EH (cell line): ENCODE measurements around the gene RELB.
"Not testable (repeated sequence)": the region's sequence is repeated elsewhere in the genome, so short reads cannot be mapped to it uniquely, and the experiment has no call there.

Experiments used
- DNase-seq: peaks from one replicate; pipeline ENCODE4 v3.0.0-alpha.2; 2015; ENCODE audit warnings: low read depth

RELB gene

DNA sequence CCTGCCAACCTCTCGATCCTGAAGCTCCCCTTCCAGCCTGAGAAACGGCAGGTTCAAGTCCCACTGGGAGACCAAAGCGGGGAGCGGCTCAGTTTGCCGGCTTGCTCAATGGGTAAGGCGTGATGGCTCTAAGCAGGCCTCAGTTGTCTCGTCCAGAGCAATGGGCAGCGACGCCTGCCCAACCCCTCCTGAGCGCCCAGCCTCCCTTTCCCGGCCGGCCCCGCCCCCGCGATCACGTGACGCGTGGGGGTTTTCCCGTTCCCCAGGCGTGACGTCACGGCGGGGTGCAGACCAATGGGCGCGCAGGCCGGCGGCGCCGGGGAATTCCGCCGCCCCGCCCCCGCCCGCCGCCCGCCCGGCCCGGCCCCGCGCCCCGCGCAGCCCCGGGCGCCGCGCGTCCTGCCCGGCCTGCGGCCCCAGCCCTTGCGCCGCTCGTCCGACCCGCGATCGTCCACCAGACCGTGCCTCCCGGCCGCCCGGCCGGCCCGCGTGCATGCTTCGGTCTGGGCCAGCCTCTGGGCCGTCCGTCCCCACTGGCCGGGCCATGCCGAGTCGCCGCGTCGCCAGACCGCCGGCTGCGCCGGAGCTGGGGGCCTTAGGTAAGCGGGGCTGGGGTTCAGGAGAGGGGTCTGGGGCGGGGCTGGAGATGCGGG lies at the start of gene RELB:
TSS of gene RELB (plus strand) at position 378 of the 653 bp plus-strand sequence. CDS start at position 494, 116 bp downstream.
- DNase-seq: peak; percentile 88

DNA sequence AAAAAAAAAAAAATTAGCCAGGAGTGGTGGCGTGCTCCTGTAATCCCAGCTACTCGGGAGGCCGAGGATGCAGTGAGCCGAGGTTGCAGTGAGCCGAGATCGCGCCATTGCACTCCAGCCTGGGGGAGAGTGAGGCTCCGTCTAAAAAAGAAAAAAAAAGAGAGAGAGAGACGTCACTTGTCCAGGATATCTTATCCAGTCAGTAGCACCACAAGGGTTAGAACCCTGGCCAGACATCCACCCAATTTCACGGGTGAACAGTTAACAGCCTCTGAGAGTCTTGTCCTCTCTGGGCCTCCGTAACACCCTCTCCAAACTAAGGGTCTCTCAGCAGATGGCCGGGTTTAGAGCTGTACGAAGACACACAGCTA lies 47.0 kb upstream of the RELB start:
- no peak for DNase-seq

DNA sequence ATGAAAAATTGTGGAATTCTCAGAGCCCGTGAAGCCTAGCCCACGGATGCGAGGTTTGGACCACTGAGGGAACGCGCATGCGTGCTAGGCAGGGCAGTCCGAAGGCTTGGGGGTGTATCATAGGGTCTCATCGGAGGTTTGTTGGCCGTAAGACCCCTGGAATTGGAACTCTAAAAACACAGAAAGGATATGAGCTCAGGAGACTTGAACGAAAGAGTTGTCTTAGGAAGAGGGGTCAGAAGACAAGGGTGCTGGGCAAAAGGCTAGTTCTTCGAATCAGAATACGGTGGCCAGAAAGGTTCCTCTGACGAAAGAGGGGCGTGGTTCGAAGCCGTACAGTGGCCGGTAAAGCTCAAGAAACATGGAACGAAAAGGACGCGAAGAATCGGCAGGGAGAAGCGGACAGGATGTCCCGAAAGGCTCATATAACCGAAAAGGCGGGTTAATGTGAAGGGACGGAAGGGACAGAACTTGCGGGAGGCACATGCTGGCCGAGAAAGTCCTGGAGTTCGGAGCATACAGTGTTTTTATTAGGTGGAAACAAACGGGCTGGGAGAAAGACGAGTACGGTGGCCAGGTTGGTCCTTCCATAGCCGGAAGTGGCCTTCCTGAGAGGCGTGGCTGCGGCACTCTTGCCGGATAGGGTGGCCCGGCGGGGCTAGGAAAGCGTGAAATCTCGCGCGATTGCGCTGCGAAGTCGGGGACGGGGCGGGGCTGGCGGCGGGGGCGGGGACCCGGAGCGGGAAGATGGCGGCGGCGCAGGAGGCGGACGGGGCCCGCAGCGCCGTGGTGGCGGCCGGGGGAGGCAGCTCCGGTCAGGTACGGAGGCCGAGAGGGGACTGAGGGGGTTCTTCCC lies 46.4 kb upstream of the RELB start, which contains the start of gene CLPTM1:
TSS of gene CLPTM1 (plus strand) at position 732 of the 856 bp plus-strand sequence. CDS start at position 748, 16 bp downstream.
- DNase-seq: peak; percentile 97

- DNase-seq: peak; percentile 10
Measured at GRCh38 chr19:44955505-44956439, 45.5 kb upstream of the RELB start.

GRCh38 chr19:44957526-44957925 lies 43.7 kb upstream of the RELB start:
- DNase-seq: no peak

- no peak for DNase-seq
Measured at GRCh38 chr19:44958090-44958489, 43.2 kb upstream of the RELB start.

GRCh38 chr19:44959691-44960090 lies 41.6 kb upstream of the RELB start:
- no peak for DNase-seq

DNA sequence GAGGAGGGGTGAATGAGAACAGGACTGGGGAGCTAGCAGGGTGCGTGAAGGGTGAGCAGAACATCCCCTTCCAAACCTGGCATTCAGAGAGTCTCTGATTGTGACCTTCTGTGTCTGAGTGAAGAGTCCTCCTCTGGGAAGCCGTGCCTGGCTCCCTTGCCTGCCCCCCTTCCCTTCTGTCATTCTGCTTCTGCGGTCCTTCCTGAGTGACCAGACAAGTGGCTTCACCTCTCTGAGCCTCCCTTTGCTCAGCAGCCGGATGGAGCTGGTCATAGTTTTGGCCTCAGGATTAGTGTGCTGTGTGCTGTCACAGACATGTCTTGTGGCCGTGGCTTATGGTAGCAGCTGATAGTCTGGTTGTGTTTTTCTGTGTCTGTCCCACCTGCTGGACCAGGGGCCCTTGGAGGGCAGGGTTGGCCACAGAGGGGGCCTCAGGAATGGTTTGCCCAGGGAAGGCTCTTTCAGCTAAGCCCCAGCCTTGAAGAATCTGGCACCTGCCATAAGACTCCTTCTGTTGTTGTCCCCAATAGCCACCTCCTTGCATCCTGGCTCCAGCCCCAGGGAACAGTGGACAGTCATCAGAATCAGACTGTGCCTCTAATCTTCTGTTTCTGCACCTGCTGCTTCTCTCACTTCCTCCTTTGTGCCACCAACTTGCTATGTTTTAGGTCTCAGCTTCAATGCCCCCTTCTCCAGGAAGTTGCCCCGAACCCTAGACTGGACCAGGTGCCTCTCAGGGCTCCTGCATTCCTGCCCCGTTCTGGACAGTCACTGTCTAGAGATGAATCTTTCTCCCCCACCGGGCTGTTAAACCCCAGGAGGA lies 40.1 kb upstream of the RELB start:
- no peak for DNase-seq

DNA sequence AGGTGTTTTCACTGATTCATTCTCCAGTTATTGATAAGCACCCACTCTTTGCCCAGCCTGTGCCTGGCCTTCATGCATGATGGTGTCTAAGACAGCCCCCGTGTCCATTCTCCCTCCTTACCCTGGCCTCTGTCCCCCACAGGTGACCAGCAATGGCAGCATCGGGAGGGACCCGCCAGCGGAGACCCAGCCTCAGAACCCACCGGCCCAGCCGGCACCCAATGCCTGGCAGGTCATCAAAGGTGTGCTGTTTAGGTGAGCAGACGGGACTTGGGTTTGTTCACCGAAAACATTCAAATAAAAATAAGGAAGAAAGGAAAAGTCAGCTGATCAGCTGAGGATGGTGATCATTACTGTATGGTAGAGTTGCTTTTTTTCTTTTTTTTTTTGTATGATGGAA lies 39.4 kb upstream of the RELB start:
- DNase-seq: no peak

- DNase-seq: no peak
Measured at GRCh38 chr19:44968118-44968517, 33.1 kb upstream of the RELB start.

DNA sequence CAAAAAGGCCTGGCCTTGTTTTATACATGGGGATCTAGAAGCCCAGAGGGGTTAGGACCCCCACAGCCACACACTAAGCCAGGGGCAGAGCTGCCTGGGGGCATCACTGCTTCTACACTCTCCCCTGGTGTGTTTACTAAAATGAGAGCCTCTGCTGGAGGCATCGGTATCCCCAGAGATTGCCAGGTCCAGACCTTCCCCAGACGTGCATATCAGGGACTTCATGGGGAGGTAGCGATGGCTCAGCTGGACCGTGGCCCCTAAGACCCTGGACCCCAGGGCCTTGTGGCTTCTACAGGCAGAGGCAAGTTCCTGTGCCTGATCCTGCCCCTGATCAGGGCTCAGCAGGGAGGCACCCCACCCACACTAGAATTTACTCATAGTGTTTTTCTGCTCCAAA lies 32.6 kb upstream of the RELB start:
- DNase-seq: no peak

DNA sequence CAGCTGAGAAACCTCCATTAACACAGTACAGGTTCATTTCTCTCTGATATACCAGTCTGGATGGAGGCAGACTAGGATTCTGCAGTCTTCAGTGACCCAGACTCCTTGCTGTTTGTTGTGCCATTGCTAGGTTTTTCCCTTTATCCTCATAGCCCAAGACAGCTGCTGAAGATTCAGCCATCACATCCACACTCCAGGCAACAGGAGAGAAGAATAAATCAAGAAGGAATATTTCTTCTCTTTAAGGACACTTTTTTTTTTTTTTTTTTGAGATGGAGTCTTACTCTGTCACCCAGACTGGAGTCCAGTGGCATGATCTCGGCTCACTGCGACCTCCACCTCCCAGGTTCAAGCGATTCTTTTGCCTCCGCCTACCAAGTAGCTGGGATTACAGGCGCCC lies 31.8 kb upstream of the RELB start:
- DNase-seq: no peak

- DNase-seq: not testable (repeated sequence)
Measured at GRCh38 chr19:44971451-44971850, 29.8 kb upstream of the RELB start.

- DNase-seq: no peak
Measured at GRCh38 chr19:44972802-44973201, 28.5 kb upstream of the RELB start.

- no peak for DNase-seq
Measured at GRCh38 chr19:44973982-44974735, 27.1 kb upstream of the RELB start.

GRCh38 chr19:44974857-44975256 lies 26.4 kb upstream of the RELB start:
- DNase-seq: no peak

DNA sequence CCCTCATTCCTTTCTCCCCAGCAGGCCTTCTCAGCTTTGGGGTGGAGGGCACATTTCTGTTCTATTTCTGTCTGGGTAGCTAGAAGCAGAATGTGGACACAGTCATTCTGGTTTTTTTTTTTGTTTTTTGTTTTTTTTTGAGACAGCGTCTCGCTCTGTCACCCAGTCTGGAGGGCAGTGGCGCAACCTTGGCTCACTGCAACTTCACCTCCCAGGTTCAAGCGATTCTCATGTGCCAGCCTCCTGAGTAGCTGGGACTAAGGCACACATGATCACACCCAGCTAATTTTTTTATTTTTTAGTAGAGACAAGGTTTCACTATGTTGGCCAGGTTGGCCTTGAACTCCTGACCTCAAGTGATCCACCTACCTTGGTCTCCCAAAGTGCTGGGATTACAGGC lies 25.8 kb upstream of the RELB start:
- DNase-seq: no peak

DNA sequence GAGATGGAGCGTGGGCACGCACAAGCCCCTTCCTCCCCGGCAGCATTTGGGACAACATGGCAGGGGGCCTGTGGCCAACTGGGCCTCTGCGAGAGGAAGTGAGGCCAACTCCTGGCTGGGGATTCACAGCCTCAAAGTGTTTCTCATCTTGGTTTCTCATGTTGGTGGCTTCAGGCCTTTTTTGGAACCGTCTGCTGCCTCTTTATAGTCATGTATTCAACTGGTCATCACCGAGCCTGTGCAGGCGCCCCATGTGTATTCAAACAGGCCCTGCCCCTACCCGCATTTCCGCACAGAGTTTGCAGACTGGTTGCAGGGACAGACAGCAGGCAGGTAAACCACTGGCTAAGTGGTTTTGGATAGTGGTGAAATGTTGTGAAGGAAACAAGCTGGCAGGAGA lies 17.3 kb upstream of the RELB start:
- DNase-seq: no peak

DNA sequence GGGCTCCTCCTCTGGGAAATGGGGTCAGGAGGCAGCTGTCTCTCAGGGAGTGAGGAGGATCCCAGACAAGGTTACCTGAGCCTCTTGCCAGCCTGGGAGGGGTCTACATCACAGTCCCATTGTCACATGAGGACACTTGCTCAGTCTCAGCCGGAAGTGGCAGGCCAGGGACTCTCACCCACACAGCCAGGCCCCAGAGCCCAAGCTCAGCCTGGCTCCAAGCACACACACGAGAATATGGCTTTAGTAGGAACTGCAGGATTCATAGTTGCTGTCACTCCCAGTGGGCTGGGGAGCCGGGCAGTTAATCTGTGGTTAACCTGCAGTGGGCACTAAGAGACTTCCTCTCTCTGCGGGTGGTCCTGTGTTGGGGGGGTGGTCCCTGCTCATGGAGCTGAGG lies 15.8 kb upstream of the RELB start:
- no peak for DNase-seq

GRCh38 chr19:44986389-44986788 lies 14.9 kb upstream of the RELB start:
- DNase-seq: no peak
